Measurements from ENCODE around the gene GPRC5D.

- TF ChIP-seq, protein P1, sequence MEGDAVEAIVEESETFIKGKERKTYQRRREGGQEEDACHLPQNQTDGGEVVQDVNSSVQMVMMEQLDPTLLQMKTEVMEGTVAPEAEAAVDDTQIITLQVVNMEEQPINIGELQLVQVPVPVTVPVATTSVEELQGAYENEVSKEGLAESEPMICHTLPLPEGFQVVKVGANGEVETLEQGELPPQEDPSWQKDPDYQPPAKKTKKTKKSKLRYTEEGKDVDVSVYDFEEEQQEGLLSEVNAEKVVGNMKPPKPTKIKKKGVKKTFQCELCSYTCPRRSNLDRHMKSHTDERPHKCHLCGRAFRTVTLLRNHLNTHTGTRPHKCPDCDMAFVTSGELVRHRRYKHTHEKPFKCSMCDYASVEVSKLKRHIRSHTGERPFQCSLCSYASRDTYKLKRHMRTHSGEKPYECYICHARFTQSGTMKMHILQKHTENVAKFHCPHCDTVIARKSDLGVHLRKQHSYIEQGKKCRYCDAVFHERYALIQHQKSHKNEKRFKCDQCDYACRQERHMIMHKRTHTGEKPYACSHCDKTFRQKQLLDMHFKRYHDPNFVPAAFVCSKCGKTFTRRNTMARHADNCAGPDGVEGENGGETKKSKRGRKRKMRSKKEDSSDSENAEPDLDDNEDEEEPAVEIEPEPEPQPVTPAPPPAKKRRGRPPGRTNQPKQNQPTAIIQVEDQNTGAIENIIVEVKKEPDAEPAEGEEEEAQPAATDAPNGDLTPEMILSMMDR (IDR thresholded peaks at IDR 0.05): no peak
- no peak for TF ChIP-seq POLR2A (IDR thresholded peaks at IDR 0.05)
These were observed 43.7 kb downstream of the GPRC5D start for GRCh38 chr12:12908252-12908651.
